Measurements from ENCODE around the gene SCEL. TPM values are rescaled to one million over a fixed set of nuclear protein-coding genes. Genes with fewer than 3 reads are reported as not detected.

Gene SCEL
- total and polyA plus RNA-seq, 2 of the 8 experiments (the other 6 are each of a cell fraction or from before 2014, with no cell fraction given): not detected

DNA sequence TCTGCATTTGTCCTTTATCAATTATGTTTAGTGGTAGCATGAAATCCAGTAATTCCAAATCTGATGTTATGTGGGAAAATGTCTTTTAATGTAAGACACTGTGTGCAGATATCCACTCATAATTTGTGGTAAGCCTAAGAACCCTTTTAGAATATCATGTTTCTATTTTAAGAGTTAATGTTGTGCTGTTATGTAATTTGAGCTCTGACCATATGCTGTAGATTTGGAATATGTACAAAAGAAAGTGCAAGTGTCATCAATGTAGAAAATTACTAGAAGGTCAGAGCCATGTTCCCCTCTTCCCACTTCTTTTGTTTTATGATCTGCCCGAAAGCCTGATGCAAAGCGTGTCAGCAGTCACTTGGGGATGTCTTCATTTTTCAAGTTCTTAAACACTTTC lies 44.5 kb downstream of the SCEL start (continued):
- TF ChIP-seq, protein P1, sequence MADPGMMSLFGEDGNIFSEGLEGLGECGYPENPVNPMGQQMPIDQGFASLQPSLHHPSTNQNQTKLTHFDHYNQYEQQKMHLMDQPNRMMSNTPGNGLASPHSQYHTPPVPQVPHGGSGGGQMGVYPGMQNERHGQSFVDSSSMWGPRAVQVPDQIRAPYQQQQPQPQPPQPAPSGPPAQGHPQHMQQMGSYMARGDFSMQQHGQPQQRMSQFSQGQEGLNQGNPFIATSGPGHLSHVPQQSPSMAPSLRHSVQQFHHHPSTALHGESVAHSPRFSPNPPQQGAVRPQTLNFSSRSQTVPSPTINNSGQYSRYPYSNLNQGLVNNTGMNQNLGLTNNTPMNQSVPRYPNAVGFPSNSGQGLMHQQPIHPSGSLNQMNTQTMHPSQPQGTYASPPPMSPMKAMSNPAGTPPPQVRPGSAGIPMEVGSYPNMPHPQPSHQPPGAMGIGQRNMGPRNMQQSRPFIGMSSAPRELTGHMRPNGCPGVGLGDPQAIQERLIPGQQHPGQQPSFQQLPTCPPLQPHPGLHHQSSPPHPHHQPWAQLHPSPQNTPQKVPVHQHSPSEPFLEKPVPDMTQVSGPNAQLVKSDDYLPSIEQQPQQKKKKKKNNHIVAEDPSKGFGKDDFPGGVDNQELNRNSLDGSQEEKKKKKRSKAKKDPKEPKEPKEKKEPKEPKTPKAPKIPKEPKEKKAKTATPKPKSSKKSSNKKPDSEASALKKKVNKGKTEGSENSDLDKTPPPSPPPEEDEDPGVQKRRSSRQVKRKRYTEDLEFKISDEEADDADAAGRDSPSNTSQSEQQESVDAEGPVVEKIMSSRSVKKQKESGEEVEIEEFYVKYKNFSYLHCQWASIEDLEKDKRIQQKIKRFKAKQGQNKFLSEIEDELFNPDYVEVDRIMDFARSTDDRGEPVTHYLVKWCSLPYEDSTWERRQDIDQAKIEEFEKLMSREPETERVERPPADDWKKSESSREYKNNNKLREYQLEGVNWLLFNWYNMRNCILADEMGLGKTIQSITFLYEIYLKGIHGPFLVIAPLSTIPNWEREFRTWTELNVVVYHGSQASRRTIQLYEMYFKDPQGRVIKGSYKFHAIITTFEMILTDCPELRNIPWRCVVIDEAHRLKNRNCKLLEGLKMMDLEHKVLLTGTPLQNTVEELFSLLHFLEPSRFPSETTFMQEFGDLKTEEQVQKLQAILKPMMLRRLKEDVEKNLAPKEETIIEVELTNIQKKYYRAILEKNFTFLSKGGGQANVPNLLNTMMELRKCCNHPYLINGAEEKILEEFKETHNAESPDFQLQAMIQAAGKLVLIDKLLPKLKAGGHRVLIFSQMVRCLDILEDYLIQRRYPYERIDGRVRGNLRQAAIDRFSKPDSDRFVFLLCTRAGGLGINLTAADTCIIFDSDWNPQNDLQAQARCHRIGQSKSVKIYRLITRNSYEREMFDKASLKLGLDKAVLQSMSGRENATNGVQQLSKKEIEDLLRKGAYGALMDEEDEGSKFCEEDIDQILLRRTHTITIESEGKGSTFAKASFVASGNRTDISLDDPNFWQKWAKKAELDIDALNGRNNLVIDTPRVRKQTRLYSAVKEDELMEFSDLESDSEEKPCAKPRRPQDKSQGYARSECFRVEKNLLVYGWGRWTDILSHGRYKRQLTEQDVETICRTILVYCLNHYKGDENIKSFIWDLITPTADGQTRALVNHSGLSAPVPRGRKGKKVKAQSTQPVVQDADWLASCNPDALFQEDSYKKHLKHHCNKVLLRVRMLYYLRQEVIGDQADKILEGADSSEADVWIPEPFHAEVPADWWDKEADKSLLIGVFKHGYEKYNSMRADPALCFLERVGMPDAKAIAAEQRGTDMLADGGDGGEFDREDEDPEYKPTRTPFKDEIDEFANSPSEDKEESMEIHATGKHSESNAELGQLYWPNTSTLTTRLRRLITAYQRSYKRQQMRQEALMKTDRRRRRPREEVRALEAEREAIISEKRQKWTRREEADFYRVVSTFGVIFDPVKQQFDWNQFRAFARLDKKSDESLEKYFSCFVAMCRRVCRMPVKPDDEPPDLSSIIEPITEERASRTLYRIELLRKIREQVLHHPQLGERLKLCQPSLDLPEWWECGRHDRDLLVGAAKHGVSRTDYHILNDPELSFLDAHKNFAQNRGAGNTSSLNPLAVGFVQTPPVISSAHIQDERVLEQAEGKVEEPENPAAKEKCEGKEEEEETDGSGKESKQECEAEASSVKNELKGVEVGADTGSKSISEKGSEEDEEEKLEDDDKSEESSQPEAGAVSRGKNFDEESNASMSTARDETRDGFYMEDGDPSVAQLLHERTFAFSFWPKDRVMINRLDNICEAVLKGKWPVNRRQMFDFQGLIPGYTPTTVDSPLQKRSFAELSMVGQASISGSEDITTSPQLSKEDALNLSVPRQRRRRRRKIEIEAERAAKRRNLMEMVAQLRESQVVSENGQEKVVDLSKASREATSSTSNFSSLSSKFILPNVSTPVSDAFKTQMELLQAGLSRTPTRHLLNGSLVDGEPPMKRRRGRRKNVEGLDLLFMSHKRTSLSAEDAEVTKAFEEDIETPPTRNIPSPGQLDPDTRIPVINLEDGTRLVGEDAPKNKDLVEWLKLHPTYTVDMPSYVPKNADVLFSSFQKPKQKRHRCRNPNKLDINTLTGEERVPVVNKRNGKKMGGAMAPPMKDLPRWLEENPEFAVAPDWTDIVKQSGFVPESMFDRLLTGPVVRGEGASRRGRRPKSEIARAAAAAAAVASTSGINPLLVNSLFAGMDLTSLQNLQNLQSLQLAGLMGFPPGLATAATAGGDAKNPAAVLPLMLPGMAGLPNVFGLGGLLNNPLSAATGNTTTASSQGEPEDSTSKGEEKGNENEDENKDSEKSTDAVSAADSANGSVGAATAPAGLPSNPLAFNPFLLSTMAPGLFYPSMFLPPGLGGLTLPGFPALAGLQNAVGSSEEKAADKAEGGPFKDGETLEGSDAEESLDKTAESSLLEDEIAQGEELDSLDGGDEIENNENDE (IDR thresholded peaks at IDR 0.05; ENCODE audit: insufficient replicate concordance, low read length): no peak
- TF ChIP-seq FOSL1 (IDR thresholded peaks at IDR 0.05; ENCODE audit: insufficient read depth, low read depth, low read length): no peak
- TF ChIP-seq, protein P2, sequence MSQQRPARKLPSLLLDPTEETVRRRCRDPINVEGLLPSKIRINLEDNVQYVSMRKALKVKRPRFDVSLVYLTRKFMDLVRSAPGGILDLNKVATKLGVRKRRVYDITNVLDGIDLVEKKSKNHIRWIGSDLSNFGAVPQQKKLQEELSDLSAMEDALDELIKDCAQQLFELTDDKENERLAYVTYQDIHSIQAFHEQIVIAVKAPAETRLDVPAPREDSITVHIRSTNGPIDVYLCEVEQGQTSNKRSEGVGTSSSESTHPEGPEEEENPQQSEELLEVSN (IDR thresholded peaks at IDR 0.05): no peak
